Stimulated activated memory B cell treated with anti-CD40 and anti-IgM and Interleukin-4, amounts not matched to agents 10 μg/mL and 1 μg/mL and 100 μg/mL, for 72 hours (primary cell): ENCODE measurements around the gene SLC39A7.
A peak's percentile ranks its signal among the peaks of the same experiment; 100 is the strongest.
"Not testable (repeated sequence)": the region's sequence is repeated elsewhere in the genome, so short reads cannot be mapped to it uniquely, and the experiment has no call there.

Experiments
- ATAC-seq: fragments of 150-1000 bp; cut with Tn5 transposase; 2 replicates; pipeline ENCODE4 v1.10.0; 2021
- H3K27ac Mint-ChIP-seq: one replicate; pipeline ENCODE4 v1.8.0; 2022; ENCODE audit warnings: mild to moderate bottlenecking, mixed read lengths
- H3K27me3 Mint-ChIP-seq: one replicate; pipeline ENCODE4 v1.8.0; 2022; ENCODE audit warnings: mixed read lengths
- H3K36me3 Mint-ChIP-seq: one replicate; pipeline ENCODE4 v1.8.0; 2022; ENCODE audit warnings: mixed read lengths
- H3K4me1 Mint-ChIP-seq: one replicate; pipeline ENCODE4 v1.8.0; 2022; ENCODE audit warnings: mixed read lengths
- H3K4me3 Mint-ChIP-seq: one replicate; pipeline ENCODE4 v1.8.0; 2022; ENCODE audit warnings: mild to moderate bottlenecking, moderate library complexity, mixed read lengths
- H3K9me3 Mint-ChIP-seq: one replicate; pipeline ENCODE4 v1.8.0; 2022; ENCODE audit warnings: mixed read lengths

Gene SLC39A7

GRCh38 chr6:33215271-33216116, 14.8 kb downstream of the SLC39A7 start:
- Mint-ChIP-seq H3K27me3 (peaks cover 74% of the 10 kb centered on the region), H3K9me3 (no peaks in the 10 kb centered on the region), H3K27ac (no peak overlapping the region), H3K4me3 (no peak overlapping the region), H3K36me3 (peaks cover 27% of the 10 kb centered on the region), H3K4me1 (peaks cover 31% of the 10 kb centered on the region)
- ATAC-seq = no peak

DNA sequence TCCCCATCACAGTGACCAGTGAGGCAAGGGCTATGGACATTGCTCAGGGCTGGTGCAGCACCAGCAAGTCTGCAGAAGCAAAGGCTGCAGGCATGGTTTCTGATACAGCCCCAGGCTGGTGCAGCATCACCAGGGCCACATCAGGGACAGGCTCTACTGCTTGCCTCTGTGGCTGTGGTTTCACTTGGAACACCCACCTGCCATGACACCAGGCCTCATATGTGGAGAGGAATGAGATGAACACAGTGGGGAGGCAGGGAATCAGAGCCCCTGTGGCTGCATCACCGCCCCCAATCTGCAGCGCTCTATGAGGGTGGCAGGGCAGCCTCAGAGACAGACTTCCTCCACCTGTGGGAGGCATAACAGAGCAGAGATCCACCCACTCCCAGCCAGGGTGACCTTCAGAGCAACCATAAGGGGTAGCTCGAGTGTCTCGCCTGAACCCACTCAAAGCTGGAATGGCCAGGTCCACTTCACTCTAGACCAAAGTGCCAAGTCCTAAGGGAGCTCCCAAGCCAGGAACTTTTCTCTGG, 15.5 kb downstream of the SLC39A7 start:
- Mint-ChIP-seq H3K36me3 (peaks cover 20% of the 10 kb centered on the region), H3K4me3 (no peak overlapping the region), H3K27me3 (peaks cover 74% of the 10 kb centered on the region), H3K4me1 (peaks cover 31% of the 10 kb centered on the region), H3K27ac (no peak overlapping the region), H3K9me3 (no peaks in the 10 kb centered on the region)
- ATAC-seq = no peak

- Mint-ChIP-seq H3K27me3 (peaks cover 77% of the 10 kb centered on the region), H3K36me3 (peaks cover 9% of the 10 kb centered on the region), H3K9me3 (no peaks in the 10 kb centered on the region), H3K4me1 (peaks cover 27% of the 10 kb centered on the region), H3K4me3 (no peak overlapping the region), H3K27ac (no peak overlapping the region)
- no peak for ATAC-seq
These were observed 16.6 kb downstream of the SLC39A7 start for GRCh38 chr6:33217246-33217645.

DNA sequence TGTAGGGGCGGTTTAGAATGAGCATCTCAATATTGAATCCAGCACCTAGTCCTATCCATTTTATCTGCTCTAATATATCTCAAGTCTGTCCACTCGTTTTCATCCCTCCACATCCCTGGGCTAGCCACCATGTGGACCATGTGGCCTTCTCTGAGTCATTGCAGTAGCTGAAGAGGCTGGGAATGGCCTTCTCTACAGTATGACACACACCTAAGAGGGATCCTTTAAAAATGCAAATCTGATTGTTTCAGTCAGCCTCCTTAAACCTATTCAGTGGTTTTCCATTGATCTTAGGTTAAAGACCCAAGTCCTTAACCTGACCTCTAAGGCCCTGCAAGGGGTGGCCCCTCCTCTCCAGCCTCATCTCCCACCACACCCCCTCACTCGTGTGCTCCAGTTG, 17.0 kb downstream of the SLC39A7 start:
- H3K9me3 Mint-ChIP-seq = no peaks in the 10 kb centered on the region
- no peak overlapping the region for H3K4me3 Mint-ChIP-seq
- peaks cover 23% of the 10 kb centered on the region for H3K4me1 Mint-ChIP-seq
- peaks cover 5% of the 10 kb centered on the region for H3K36me3 Mint-ChIP-seq
- ATAC-seq = no peak
- H3K27ac Mint-ChIP-seq = no peak overlapping the region
- H3K27me3 Mint-ChIP-seq = peaks cover 77% of the 10 kb centered on the region

- not testable (repeated sequence) for H3K9me3 Mint-ChIP-seq, H3K4me1 Mint-ChIP-seq, H3K4me3 Mint-ChIP-seq, H3K36me3 Mint-ChIP-seq, H3K27ac Mint-ChIP-seq, ATAC-seq
- H3K27me3 Mint-ChIP-seq = peaks cover 27% of the 10 kb centered on the region
These were observed 25.9 kb downstream of the SLC39A7 start for GRCh38 chr6:33226503-33227120.

GRCh38 chr6:33235221-33235634, 34.6 kb downstream of the SLC39A7 start:
- Mint-ChIP-seq H3K4me3 (no peak overlapping the region), H3K9me3 (no peaks in the 10 kb centered on the region), H3K27me3 (peaks cover 67% of the 10 kb centered on the region), H3K27ac (no peak overlapping the region), H3K4me1 (no peaks in the 10 kb centered on the region), H3K36me3 (no peaks in the 10 kb centered on the region)
- no peak for ATAC-seq

GRCh38 chr6:33236328-33236727, 35.7 kb downstream of the SLC39A7 start:
- Mint-ChIP-seq H3K27ac (no peak overlapping the region), H3K27me3 (peaks cover 66% of the 10 kb centered on the region), H3K4me3 (no peak overlapping the region)

DNA sequence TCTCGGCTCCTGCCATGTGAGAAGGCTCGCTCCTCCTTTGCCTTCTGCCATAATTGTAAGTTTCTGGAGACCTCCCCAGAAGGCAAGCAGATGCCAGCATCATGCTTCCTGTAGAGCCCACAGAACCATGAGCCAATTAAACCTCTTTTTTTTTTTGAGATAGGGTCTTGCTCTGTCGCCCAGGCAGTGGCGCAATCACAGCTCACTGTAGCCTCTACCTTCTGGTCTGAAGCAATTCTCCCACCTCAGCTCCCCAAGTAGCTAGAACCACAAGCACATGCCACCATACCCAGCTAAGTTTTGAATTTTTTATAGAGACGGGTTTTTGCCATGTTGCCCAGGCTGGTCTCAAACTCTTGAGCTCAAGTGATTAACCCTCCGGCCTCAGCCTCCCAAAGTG, 36.2 kb downstream of the SLC39A7 start:
- H3K27me3 Mint-ChIP-seq = peaks cover 61% of the 10 kb centered on the region
- no peak for ATAC-seq
- H3K27ac Mint-ChIP-seq = no peak overlapping the region
- no peaks in the 10 kb centered on the region for H3K9me3 Mint-ChIP-seq
- H3K36me3 Mint-ChIP-seq = no peaks in the 10 kb centered on the region
- peaks cover 4% of the 10 kb centered on the region for H3K4me1 Mint-ChIP-seq
- H3K4me3 Mint-ChIP-seq = no peak overlapping the region

More at GRCh38 chr6:33236328-33236727, 35.7 kb downstream of the SLC39A7 start:
- Mint-ChIP-seq H3K9me3 (no peaks in the 10 kb centered on the region), H3K36me3 (no peaks in the 10 kb centered on the region), H3K4me1 (no peaks in the 10 kb centered on the region)
- ATAC-seq = no peak

DNA sequence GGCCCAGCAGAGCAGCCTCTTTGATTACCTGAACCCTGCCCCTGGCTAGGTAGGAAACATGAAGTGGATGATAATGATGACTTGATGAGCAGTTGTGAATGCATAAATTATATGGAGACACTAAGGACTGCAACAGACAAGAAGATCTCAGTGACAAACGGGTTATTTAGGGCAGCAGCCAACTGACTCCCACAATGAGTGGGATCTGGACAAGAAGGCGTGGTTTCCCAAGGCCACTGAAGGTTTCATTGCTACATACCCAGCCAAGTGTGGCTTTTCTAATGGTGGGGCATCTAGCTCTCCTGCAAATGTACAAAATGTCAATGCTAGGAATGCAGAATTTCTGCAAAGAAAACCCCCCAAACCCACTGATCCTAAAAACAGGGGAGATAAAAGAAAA, 37.1 kb downstream of the SLC39A7 start:
- H3K36me3 Mint-ChIP-seq = no peaks in the 10 kb centered on the region

DNA sequence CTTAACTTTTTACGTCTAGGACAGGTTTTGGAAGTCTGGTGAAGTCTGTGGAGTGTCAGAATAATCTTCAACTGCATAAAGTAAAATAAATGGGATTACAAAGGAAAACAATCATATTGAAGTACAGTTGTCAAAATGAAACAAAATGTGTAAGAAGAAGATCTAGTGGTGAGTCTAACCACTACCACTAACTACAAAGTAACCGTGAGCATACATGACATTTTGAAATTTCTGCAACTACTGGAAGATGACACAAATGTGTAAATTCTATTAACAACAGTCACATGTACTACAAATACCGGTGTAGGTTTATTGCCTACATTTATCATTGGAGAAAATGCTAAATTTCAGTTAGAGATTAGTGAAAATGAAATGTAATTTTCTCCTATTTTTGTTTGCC, 41.3 kb downstream of the SLC39A7 start:
- Mint-ChIP-seq H3K4me3 (no peak overlapping the region), H3K27ac (no peak overlapping the region), H3K27me3 (peaks cover 27% of the 10 kb centered on the region)

More for the DNA sequence above, 37.1 kb downstream of the SLC39A7 start:
- H3K4me3 Mint-ChIP-seq = no peak overlapping the region
- H3K9me3 Mint-ChIP-seq = no peaks in the 10 kb centered on the region
- H3K27ac Mint-ChIP-seq = no peak overlapping the region
- ATAC-seq = no peak
- peaks cover 4% of the 10 kb centered on the region for H3K4me1 Mint-ChIP-seq
- peaks cover 61% of the 10 kb centered on the region for H3K27me3 Mint-ChIP-seq

GRCh38 chr6:33243476-33243875, 42.8 kb downstream of the SLC39A7 start:
- H3K4me1 Mint-ChIP-seq = peaks cover 12% of the 10 kb centered on the region
- ATAC-seq = no peak
- H3K36me3 Mint-ChIP-seq = no peaks in the 10 kb centered on the region
- no peak overlapping the region for H3K4me3 Mint-ChIP-seq
- no peak overlapping the region for H3K27ac Mint-ChIP-seq
- H3K9me3 Mint-ChIP-seq = no peaks in the 10 kb centered on the region
- H3K27me3 Mint-ChIP-seq = peaks cover 24% of the 10 kb centered on the region

More for the DNA sequence above, 41.3 kb downstream of the SLC39A7 start:
- no peaks in the 10 kb centered on the region for H3K36me3 Mint-ChIP-seq
- peaks cover 4% of the 10 kb centered on the region for H3K4me1 Mint-ChIP-seq
- no peak for ATAC-seq
- H3K9me3 Mint-ChIP-seq = no peaks in the 10 kb centered on the region

DNA sequence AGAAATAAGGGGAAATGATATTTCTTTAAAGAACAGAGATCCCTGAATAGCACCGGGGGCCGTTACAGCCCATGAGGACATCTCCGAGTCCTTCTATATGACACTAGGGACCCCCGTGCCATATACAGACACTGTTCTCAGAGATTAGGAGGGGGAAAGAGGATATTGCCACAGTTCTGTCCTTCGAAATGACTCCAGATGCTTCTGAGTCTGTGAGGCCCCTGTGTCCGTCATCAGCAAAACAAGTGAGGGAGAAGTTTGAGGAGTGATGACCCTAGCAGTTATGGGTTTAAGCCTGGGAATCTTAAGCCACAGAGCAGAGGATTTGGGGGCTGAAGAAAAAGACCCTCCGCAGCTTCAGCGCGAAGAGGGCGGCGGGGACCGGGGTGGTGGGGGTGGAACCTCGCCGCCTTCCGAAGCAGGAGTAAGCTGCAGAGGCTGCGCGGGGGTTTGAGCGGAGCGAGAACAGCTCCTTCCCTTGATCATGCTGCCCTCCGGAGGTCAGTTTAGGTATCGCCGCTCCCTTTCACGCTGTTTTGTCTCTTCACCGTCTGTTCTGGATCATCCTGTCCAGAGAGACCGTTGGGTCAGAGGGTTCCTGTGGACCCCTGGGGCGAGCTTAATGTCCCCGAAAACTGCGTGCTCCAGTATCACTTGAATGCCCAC, 47.4 kb downstream of the SLC39A7 start:
- peak overlapping the region; percentile 91 for H3K27ac Mint-ChIP-seq
- no peaks in the 10 kb centered on the region for H3K27me3 Mint-ChIP-seq
- no peaks in the 10 kb centered on the region for H3K9me3 Mint-ChIP-seq
- peaks cover 31% of the 10 kb centered on the region for H3K36me3 Mint-ChIP-seq
- H3K4me1 Mint-ChIP-seq = peaks cover 40% of the 10 kb centered on the region
- ATAC-seq = peak; percentile 74
- peak overlapping the region; percentile 82 for H3K4me3 Mint-ChIP-seq

DNA sequence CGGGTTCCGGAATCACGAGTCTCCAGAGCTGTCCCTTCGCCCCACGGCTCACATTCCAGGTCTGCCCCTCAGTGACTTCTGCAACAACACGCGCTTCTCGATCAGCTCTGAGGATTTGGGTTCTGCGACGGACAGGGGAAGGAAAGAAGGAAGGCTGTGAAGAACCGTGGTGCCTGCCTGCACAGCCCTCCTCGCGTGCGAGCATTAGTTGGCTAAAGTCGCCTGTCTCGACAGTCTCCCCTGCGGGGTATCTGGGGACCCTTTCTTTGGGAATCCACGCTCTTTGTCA, 47.9 kb downstream of the SLC39A7 start:
- peaks cover 32% of the 10 kb centered on the region for H3K36me3 Mint-ChIP-seq
- peak overlapping the region; percentile 82 for H3K4me3 Mint-ChIP-seq
- ATAC-seq = peak; percentile 38
- no peaks in the 10 kb centered on the region for H3K9me3 Mint-ChIP-seq
- peak overlapping the region; percentile 91 for H3K27ac Mint-ChIP-seq
- H3K27me3 Mint-ChIP-seq = no peaks in the 10 kb centered on the region
- peaks cover 40% of the 10 kb centered on the region for H3K4me1 Mint-ChIP-seq

DNA sequence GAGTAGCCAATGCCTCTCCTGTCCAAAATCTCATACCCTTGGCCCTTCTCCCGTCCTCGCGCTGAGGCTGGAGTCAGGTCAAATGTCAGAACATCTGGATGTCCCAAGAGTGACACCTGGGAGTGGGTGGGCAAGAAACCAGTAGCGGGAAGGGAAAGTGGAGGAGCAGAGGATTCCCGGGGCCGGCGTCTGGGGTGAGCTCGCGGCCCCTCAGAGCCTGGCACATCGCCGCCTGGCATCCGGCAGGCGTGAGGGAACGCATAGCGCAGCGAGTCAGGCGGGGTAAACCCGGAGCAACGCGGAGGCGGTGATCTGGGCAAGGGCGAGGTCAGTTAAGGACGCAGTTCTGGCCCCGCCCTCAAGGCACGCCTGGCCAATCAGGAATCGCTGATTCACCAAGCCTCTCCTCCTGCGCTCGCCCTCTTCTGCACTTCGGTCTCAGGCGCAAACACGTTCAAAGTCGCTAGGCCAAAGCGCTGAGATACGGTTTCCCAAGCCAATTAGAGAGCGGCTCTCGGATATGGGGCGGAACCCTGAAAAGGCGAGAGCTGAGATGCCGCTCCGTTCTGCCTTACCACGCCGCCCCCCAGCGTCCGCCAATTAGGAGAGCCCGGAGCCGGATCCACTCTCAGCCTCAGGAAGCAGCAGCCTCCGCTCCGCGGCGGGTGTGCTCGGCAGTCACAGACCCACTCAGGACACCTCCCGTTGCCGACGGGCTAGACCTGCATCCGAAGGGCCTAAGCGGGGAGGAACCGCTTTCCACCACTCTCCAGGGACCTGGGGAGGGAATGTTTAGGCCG, 48.5 kb downstream of the SLC39A7 start:
- Mint-ChIP-seq H3K4me1 (peaks cover 40% of the 10 kb centered on the region), H3K4me3 (peak overlapping the region; percentile 82), H3K27me3 (no peaks in the 10 kb centered on the region), H3K9me3 (no peaks in the 10 kb centered on the region), H3K27ac (peak overlapping the region; percentile 91), H3K36me3 (peaks cover 32% of the 10 kb centered on the region)
- ATAC-seq = peak; percentile 96
